ENCODE data around the gene ELMOD3. TPM values are rescaled to one million over a fixed set of nuclear protein-coding genes. Genes with fewer than 3 reads are reported as not detected.

Gene ELMOD3
- 10 to 100 TPM; 24.4 to 41.8 (median 30.0) TPM for total RNA-seq

DNA sequence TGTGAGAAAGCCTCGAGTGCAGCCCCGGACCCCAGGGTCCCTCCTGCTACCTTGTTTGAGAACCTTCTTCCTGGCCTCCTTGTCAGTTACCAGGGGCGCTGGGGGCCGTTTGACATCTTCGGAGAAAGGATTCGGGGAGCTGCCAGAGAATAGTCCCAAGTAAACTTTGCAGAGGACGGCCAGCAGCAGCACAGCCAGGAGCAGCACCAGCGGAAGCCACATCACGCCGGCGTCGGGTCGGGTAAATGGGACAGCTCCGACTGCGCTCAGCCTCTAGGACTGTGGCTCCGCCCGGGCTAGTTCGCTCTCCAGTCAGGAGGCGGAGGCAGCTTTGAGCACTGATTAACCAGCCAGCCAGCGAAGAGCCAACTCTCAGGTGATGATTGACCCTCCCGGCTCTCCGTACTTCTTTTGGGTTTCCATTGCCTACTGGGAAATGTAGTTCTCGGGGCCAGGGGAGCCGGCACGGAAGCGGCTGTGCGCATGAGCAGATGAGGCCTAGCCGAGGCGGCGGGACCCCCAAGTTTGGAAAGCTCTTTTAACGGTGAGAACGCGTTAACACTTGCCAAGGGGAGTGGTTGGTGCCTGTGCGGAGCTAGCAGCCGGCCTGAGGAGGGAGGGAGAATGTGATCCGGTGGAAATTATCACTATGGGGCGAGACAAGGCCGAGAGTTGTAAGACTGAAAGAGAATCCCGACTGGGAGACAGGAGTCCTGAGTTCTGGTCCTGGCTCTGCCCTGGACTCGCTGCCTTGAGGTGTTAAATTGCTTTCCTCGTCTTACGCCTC, at the start of gene ELMOD3, which contains the start of gene RETSAT:
ELMOD3 (plus strand) TSS at position 484 of the 787 bp plus-strand sequence. CDS start 2,430 bp downstream, outside the sequence.
RETSAT (minus strand) TSS at position 243 of the 787 bp plus-strand sequence; CDS start at position 222, 21 bp downstream.
- Histone ChIP-seq H3K27ac (peak within 1 kb of the TSS; percentile 90), H3K9me3 (no peaks in the 10 kb centered on the region), H3K4me1 (peaks cover 45% of the 10 kb centered on the region), H3K36me3 (peaks cover 40% of the 10 kb centered on the region), H3K27me3 (no peaks in the 10 kb centered on the region), H3K4me3 (peak within 1 kb of the TSS; percentile 60)
- DNase-seq (ENCODE audit: low spot score in 2 of 2): peak; percentile 98 to 99
- WGBS: 0% methylated on average over 38 of the region's 42 CpGs
- TF ChIP-seq POLR2AphosphoS5 (IDR thresholded peaks at IDR 0.05) (peak; percentile 9 to 97 (median 95)), POLR2A (IDR thresholded peaks at IDR 0.05) (peak in 1 of 2 donors; percentile 90)
- TF ChIP-seq, protein P1, sequence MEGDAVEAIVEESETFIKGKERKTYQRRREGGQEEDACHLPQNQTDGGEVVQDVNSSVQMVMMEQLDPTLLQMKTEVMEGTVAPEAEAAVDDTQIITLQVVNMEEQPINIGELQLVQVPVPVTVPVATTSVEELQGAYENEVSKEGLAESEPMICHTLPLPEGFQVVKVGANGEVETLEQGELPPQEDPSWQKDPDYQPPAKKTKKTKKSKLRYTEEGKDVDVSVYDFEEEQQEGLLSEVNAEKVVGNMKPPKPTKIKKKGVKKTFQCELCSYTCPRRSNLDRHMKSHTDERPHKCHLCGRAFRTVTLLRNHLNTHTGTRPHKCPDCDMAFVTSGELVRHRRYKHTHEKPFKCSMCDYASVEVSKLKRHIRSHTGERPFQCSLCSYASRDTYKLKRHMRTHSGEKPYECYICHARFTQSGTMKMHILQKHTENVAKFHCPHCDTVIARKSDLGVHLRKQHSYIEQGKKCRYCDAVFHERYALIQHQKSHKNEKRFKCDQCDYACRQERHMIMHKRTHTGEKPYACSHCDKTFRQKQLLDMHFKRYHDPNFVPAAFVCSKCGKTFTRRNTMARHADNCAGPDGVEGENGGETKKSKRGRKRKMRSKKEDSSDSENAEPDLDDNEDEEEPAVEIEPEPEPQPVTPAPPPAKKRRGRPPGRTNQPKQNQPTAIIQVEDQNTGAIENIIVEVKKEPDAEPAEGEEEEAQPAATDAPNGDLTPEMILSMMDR (IDR thresholded peaks at IDR 0.05): no peak

DNA sequence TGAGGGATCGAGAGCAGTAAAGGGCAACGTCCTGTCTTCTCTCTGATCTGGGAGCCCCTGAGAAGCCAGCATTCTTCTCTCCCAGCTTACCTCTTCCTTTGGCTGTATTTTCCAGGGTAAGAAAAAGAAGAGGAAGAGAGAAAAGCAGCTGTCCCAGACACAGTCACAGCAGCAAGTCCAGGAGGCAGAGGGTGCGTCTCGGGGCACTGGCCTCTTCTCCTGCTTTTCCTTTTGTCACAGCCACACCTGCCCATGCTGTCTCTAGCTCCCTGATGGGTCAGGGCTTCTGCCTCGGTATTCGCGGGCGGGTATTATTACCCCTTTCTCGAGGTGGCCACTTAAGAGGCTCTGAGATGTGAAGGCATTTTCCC, 47.1 kb upstream of the ELMOD3 start:
- peaks cover 8% of the 10 kb centered on the region for H3K4me1 ChIP-seq
- DNase-seq (ENCODE audit: low spot score in 2 of 2): no peak
- no peak for TF ChIP-seq POLR2AphosphoS5 (IDR thresholded peaks at IDR 0.05)
- TF ChIP-seq, protein P1 (IDR thresholded peaks at IDR 0.05): no peak
- no peak for TF ChIP-seq EP300 (IDR thresholded peaks at IDR 0.05)
- no peak for TF ChIP-seq POLR2A (IDR thresholded peaks at IDR 0.05)
- no peak overlapping the region for H3K27ac ChIP-seq
- 80% methylated on average over 9 of the region's 9 CpGs for WGBS
- no peaks in the 10 kb centered on the region for H3K9me3 ChIP-seq
- H3K4me3 ChIP-seq: no peak overlapping the region
- no peaks in the 10 kb centered on the region for H3K27me3 ChIP-seq
- H3K36me3 ChIP-seq: peaks cover 32% of the 10 kb centered on the region

DNA sequence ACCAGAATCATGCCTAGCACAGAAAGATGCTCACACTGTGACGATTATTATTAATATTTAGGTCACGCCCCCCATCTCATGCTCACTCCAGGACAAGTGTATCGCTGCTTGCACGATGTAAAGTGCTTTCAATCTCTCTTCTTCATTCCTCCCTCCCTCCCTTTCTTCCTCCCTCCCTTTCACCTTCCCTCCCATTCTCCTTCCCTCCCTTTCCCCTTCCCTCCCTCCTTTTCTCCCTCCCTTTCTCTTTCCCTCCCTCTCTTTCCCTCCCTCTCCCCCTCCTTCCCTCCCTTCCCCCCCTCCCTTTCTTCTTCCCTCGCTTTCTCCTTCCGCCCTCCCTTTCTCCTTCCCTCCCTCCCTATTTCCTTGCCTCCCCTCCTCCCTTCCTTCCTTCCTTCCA, 46.4 kb upstream of the ELMOD3 start:
- Histone ChIP-seq H3K36me3 (peaks cover 32% of the 10 kb centered on the region), H3K9me3 (no peaks in the 10 kb centered on the region), H3K4me1 (peaks cover 8% of the 10 kb centered on the region), H3K27ac (no peak overlapping the region), H3K4me3 (no peak overlapping the region), H3K27me3 (no peaks in the 10 kb centered on the region)
- WGBS: 87% methylated on average over 6 of the region's 6 CpGs
- TF ChIP-seq POLR2A (IDR thresholded peaks at IDR 0.05) (no peak), POLR2AphosphoS5 (IDR thresholded peaks at IDR 0.05) (no peak), EP300 (IDR thresholded peaks at IDR 0.05) (no peak)
- TF ChIP-seq, protein P1 (IDR thresholded peaks at IDR 0.05): no peak
- DNase-seq (ENCODE audit: low spot score in 2 of 2): no peak

DNA sequence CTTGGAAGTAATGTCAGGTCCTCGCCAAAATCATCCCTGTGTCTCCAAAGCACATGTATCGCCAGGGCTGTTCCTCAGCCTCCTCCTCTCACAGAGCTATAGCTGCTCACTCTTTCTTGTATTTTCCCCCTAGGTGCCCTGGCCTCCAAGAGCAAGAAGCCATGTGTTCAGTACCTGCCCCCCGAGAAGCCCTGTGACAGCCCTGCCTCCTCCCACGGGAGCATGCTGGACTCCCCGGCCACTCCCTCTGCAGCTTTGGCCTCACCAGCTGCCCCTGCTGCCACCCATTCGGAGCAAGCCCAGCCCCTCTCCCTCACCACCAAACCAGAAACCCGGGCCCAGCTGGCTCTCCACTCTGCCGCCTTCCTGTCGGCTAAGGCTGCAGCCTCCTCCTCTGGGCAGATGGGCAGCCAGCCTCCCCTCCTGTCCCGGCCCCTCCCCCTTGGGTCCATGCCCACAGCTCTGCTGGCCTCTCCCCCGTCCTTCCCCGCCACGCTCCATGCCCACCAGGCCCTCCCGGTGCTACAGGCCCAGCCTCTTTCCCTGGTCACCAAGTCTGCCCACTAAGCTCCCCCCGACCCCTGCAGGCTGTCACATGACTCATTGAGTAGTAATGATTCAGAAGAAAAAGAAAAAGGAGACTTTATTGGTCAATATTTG, 45.5 kb upstream of the ELMOD3 start:
- no peak overlapping the region for H3K27ac ChIP-seq
- peaks cover 8% of the 10 kb centered on the region for H3K4me1 ChIP-seq
- no peaks in the 10 kb centered on the region for H3K9me3 ChIP-seq
- no peak overlapping the region for H3K4me3 ChIP-seq
- WGBS: 60% methylated on average over 15 of the region's 15 CpGs
- no peak for TF ChIP-seq POLR2A (IDR thresholded peaks at IDR 0.05)
- TF ChIP-seq POLR2AphosphoS5 (IDR thresholded peaks at IDR 0.05): no peak
- no peak for TF ChIP-seq EP300 (IDR thresholded peaks at IDR 0.05)
- TF ChIP-seq, protein P1 (IDR thresholded peaks at IDR 0.05): no peak
- H3K27me3 ChIP-seq: no peaks in the 10 kb centered on the region
- DNase-seq (ENCODE audit: low spot score in 2 of 2): peak in 1 of 2 donors; percentile 80
- H3K36me3 ChIP-seq: peaks cover 26% of the 10 kb centered on the region

Measured in suprapubic skin (tissue), 4 donors.